GM20431 (cell line): ENCODE data around the gene ADCK2.
"Not testable (repeated sequence)": the region's sequence is repeated elsewhere in the genome, so short reads cannot be mapped to it uniquely, and the experiment has no call there.

Source experiments
- in situ Hi-C: fragments of 300-500 bp; cut with MseI, MboI; formaldehyde crosslinking; loops from one replicate; pipeline ENCODE4 v1.15.0; 2020; ENCODE audit warnings: low sequenced_read_pairs; ENCODE audit not compliant: unreplicated experiment

Gene ADCK2

GRCh38 chr7:140645166-140645900 lies 27.4 kb upstream of the ADCK2 start:
- in situ Hi-C loops: no loop called here

- in situ Hi-C loops: no loop called here
These were observed 25.7 kb upstream of the ADCK2 start for GRCh38 chr7:140646931-140647647.

GRCh38 chr7:140649556-140650205 lies 23.1 kb upstream of the ADCK2 start:
- in situ Hi-C loops: loop anchor here (10.0 kb wide), 1 partner anchor 135 kb away; no protein-coding TSS in a partner anchor

- in situ Hi-C loops: loop anchor here (10.0 kb wide), 1 partner anchor 136 kb away; no protein-coding TSS in a partner anchor
These were observed 22.4 kb upstream of the ADCK2 start for GRCh38 chr7:140650367-140650766.

GRCh38 chr7:140653319-140654108 lies 19.2 kb upstream of the ADCK2 start:
- in situ Hi-C loops: loop anchor here (10.0 kb wide), 1 partner anchor 139 kb away; no protein-coding TSS in a partner anchor

DNA sequence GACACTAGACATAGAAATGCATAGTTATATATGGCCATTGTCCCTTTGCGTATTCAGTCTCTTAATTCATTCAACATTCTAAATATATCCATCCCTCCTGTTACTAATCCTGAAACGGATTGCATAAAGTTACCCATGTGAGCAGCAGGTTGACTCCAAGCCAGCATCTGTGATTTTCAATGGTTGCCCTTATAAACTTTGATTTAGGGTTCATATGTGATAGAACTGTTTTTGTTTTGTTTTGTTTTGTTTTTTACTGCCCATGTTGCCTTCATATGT lies 18.7 kb upstream of the ADCK2 start:
- in situ Hi-C loops: loop anchor here (10.0 kb wide), 1 partner anchor 139 kb away; no protein-coding TSS in a partner anchor

- in situ Hi-C loops: loop anchor here (10.0 kb wide), 1 partner anchor 140 kb away; no protein-coding TSS in a partner anchor
These were observed 18.1 kb upstream of the ADCK2 start for GRCh38 chr7:140654661-140655060.

DNA sequence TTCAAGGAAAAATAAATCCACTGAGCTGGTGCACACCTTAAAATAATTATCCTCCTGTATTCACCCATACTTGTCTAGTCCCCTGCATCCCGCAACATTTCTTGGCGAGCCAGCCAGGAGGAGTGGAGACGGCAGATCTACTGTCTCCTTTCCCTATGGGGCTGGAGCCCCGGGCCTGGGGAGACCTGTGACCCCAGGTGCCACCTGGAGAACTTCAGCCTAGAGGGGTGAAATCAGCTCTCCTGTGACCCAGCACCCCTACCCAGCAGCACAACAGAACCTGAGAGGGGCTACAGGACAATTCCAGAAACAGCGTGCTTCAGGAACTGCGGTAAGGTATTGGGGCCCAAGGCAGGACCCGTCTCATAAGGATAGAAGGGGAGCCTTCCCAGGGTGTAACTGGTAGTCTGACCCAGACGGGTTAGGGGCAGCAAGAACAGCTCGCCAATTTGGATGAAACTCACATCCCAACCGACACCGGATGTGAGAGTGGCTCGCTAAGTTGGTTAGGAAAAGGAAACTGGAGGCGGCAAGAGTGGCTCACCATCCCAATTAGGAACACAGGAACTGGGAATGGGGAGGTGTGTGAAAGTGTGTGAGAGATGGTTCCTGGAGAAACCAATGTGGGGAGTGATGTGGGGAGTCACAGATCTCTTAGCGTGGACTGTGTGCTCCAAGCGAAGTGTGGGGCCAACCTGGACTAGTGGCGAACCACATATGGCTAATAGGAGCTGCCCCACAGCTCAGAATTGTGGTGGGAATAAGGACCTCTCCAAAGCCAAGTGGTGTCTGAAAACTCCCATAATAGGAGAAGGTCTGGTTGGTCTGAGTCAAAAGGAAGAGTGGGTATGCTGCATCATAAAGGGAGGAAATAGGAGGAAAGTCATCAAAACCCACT lies 17.0 kb upstream of the ADCK2 start:
- in situ Hi-C loops: loop anchor here (10.0 kb wide), 1 partner anchor 141 kb away; no protein-coding TSS in a partner anchor

DNA sequence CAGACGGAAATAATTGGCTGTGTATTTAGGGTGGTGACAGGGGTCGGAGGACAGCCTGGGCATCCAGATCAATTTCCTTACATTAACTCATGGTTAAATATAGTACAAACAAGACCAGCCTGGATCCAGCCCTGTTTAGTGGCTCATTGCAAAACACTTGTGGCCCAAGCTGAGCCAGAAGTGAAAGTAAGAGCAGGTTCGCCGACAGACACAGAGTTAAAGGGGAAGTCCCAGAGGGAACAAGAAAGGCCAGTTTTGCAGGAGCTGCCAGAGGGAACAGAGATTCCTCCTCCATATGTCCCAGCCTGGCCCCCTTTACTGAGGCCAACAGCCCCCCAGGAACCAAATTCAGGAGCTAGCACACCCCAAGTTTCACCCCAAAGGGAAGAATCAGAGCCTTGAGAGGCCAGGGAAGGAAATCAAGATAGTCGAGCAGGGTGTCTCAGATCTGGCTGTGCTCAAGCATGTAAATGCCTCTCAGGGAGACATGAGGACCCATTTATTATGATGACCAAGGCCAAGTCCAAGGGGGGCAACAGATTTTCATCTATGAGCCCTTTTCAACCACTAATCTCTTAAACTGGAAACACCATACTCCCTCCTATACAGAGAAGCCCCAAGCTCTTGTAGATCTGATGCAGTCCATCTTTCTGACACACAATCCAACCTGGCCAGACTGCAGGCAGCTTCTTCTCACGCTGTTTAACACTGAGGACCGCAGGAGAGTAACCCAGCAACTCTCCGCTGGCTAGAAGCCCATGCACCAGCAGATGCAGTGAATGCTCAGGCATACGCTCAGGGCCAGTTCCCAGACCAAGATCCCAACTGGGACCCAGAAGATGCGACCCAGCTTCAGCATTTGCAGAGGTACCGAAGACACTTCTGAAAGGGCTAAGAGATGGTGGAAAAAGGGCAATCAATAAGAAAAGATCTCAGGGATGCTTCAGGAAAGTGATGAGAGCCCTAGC lies 15.9 kb upstream of the ADCK2 start:
- in situ Hi-C loops: loop anchor here (10.0 kb wide), 1 partner anchor 142 kb away; no protein-coding TSS in a partner anchor

DNA sequence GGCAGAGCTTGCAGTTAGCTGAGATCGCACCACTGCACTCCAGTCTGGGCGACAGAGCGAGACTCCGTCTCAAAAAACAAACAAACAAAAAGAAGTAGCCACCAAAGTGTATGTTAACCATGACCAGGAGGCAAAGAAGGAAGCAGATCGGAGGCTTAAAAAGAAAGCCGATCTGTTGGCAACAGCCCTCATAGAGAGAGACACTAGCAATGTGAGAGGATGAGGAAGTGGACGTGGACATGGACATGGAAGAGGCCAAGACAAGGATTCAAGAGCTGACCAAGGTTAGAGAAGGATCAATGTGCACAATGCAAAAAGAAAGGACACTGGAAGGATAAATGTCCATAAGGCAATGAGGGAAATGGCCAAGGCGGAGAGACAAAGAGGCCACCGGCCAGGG lies 14.9 kb upstream of the ADCK2 start:
- in situ Hi-C loops: loop anchor here (10.0 kb wide), 1 partner anchor 143 kb away; no protein-coding TSS in a partner anchor

- in situ Hi-C loops: loop anchor here (10.0 kb wide), 1 partner anchor 145 kb away; no protein-coding TSS in a partner anchor
These were observed 12.9 kb upstream of the ADCK2 start for GRCh38 chr7:140659856-140660255.

DNA sequence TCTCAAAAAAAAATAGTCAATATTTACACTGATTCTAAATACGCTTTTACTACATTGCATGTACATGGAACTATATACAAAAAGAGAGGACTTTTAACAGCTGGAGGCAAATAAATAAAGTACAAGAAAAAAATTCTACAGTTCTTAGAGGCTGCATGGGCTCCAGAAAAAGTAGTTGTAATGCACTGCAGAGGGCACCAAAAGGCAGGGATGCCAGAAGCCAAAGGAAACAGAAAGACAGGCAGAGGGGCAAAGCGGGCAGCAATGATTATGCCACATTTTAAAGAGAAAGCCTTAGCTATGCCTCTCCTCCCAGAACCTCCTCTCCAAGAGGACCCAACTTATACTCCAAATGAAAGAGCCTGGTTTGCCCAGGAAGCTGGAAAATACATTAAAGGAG lies 11.6 kb upstream of the ADCK2 start:
- in situ Hi-C loops: no loop called here

DNA sequence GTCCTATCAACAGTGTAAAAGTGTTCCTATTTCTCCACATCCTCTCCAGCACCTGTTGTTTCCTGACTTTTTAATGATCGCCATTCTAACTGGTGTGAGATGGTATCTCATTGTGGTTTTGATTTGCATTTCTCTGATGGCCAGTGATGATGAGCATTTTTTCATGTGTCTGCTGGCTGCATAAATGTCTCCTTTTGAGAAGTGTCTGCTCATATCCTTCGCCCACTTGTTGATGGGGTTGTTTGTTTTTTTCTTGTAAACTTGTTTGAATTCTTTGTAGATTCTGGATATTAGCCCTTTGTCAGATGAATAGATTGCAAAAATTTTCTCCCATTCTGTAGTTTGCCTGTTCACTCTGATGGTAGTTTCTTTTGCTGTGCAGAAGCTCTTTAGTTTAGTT lies 9.8 kb upstream of the ADCK2 start:
- in situ Hi-C loops: not testable (repeated sequence)

GRCh38 chr7:140667476-140667875 lies 5.3 kb upstream of the ADCK2 start:
- in situ Hi-C loops: no loop called here

- in situ Hi-C loops: no loop called here
These were observed 4.1 kb upstream of the ADCK2 start for GRCh38 chr7:140668641-140669040.

GRCh38 chr7:140669352-140669751 lies 3.4 kb upstream of the ADCK2 start:
- in situ Hi-C loops: no loop called here

GRCh38 chr7:140669862-140670261 lies 2.9 kb upstream of the ADCK2 start:
- in situ Hi-C loops: not testable (repeated sequence)
